ENCODE results near the gene PNPLA3.
A peak's percentile ranks its signal among the peaks of the same experiment; 100 is the strongest.

PNPLA3 gene

GRCh38 chr22:43884600-43885318, 38.8 kb upstream of the PNPLA3 start:
- in situ Hi-C loops (cut with HindIII; ENCODE audit: low sequenced_read_pairs) = no loop called here
- TF ChIP-seq CTCF (IDR thresholded peaks at IDR 0.05; ENCODE audit: low read depth, low read length) = peak; percentile 93
- peak; percentile 22 for DNase-seq (ENCODE audit: low read depth, low spot score)
- no peak overlapping the region for H3K4me3 ChIP-seq (ENCODE audit: low read depth, low read length)

GRCh38 chr22:43885319-43885671, 38.3 kb upstream of the PNPLA3 start:
- no peak for TF ChIP-seq CTCF (IDR thresholded peaks at IDR 0.05; ENCODE audit: low read depth, low read length)
- H3K4me3 ChIP-seq (ENCODE audit: low read depth, low read length) = no peak overlapping the region
- no peak for DNase-seq (ENCODE audit: low read depth, low spot score)
- in situ Hi-C loops (cut with HindIII; ENCODE audit: low sequenced_read_pairs) = no loop called here

- in situ Hi-C loops (cut with HindIII; ENCODE audit: low sequenced_read_pairs) = no loop called here
- H3K4me3 ChIP-seq (ENCODE audit: low read depth, low read length) = no peak overlapping the region
- no peak for DNase-seq (ENCODE audit: low read depth, low spot score)
- no peak for TF ChIP-seq CTCF (IDR thresholded peaks at IDR 0.05; ENCODE audit: low read depth, low read length)
These were observed 37.8 kb upstream of the PNPLA3 start for GRCh38 chr22:43885786-43886185.

- H3K4me3 ChIP-seq (ENCODE audit: low read depth, low read length) = no peak overlapping the region
- no peak for DNase-seq (ENCODE audit: low read depth, low spot score)
- in situ Hi-C loops (cut with HindIII; ENCODE audit: low sequenced_read_pairs) = no loop called here
- no peak for TF ChIP-seq CTCF (IDR thresholded peaks at IDR 0.05; ENCODE audit: low read depth, low read length)
These were observed 37.4 kb upstream of the PNPLA3 start for GRCh38 chr22:43886231-43886630.

- no peak for TF ChIP-seq CTCF (IDR thresholded peaks at IDR 0.05; ENCODE audit: low read depth, low read length)
- no peak overlapping the region for H3K4me3 ChIP-seq (ENCODE audit: low read depth, low read length)
- in situ Hi-C loops (cut with HindIII; ENCODE audit: low sequenced_read_pairs) = no loop called here
- DNase-seq (ENCODE audit: low read depth, low spot score) = no peak
These were observed 36.2 kb upstream of the PNPLA3 start for GRCh38 chr22:43887391-43887790.

GRCh38 chr22:43888740-43889139, 34.9 kb upstream of the PNPLA3 start:
- no peak for DNase-seq (ENCODE audit: low read depth, low spot score)
- H3K4me3 ChIP-seq (ENCODE audit: low read depth, low read length) = no peak overlapping the region
- no peak for TF ChIP-seq CTCF (IDR thresholded peaks at IDR 0.05; ENCODE audit: low read depth, low read length)
- in situ Hi-C loops (cut with HindIII; ENCODE audit: low sequenced_read_pairs) = no loop called here
